WERI-Rb-1 (cell line): ENCODE data around the gene FBXL14.

ENCODE experiments used
- DNase-seq: peaks from one replicate; pipeline ENCODE4 v3.0.0-alpha.2; 2020
- H3K27ac ChIP-seq: fragments of 250-450 bp; sonication (Bioruptor Pico); 2 replicates; pipeline ENCODE4 v1.5.1; 2020; ENCODE audit warnings: mild to moderate bottlenecking, moderate library complexity
- H3K27me3 ChIP-seq: fragments of 250-450 bp; sonication (Bioruptor Pico); 2 replicates; pipeline ENCODE4 v1.5.1; 2021; ENCODE audit warnings: mild to moderate bottlenecking, low read depth, moderate library complexity; ENCODE audit not compliant: insufficient read depth, severe bottlenecking
- H3K36me3 ChIP-seq: fragments of 250-450 bp; sonication (Bioruptor Pico); 2 replicates; pipeline ENCODE4 v1.5.1; 2020; ENCODE audit warnings: mild to moderate bottlenecking, moderate library complexity
- H3K4me3 ChIP-seq: 2 replicates; pipeline ENCODE4 v1.5.1; 2011; ENCODE audit warnings: low read depth, mild to moderate bottlenecking, control low read depth, low read length
- H3K9me3 ChIP-seq: fragments of 250-450 bp; sonication (Bioruptor Pico); 2 replicates; pipeline ENCODE4 v1.5.1; 2021; ENCODE audit warnings: mild to moderate bottlenecking, moderate library complexity; ENCODE audit not compliant: severe bottlenecking
- TF ChIP-seq, protein P1 (sequence below): IDR thresholded peaks from 2 replicates; pipeline ENCODE4 v1.5.1; 2011; ENCODE audit warnings: low read depth, mild to moderate bottlenecking, control low read depth, inconsistent platforms, low read length

Gene FBXL14

DNA sequence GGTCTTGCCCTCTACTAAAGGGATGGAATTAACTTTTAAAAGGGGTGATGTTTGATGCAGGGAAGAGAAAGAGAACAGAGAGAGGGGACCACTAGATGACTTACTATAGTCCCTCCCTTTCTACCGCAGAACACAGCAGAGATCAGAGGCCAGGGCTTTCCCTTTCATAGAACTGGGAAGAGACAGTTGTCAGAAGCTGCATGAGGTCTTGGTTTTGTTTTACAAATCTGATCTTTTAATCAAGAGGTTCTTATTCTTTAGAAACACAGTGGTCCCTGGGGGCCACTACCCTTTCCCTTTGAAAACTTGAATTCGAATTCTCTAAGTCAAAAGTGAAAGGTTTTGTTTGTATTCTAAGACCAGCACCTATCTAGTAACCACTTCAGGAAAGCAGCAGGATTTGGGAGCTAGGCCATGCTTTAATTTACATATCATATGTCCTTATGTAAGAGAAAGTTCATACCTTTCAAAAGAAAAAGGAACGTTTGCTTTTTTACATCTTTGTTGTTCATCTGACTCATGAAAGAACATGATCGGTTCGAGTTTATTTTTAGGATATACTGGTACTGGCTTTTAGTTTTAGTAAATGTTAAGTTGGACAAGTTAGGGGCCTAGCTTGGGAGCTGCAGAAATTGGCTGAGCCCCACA is 6.3 kb downstream of the FBXL14 start:
- no peak for DNase-seq
- Histone ChIP-seq H3K27me3 (peaks cover under 1% of the 10 kb centered on the region), H3K27ac (no peak overlapping the region), H3K9me3 (no peaks in the 10 kb centered on the region), H3K4me3 (no peak overlapping the region), H3K36me3 (peaks cover 7% of the 10 kb centered on the region)
- TF ChIP-seq, protein P1, sequence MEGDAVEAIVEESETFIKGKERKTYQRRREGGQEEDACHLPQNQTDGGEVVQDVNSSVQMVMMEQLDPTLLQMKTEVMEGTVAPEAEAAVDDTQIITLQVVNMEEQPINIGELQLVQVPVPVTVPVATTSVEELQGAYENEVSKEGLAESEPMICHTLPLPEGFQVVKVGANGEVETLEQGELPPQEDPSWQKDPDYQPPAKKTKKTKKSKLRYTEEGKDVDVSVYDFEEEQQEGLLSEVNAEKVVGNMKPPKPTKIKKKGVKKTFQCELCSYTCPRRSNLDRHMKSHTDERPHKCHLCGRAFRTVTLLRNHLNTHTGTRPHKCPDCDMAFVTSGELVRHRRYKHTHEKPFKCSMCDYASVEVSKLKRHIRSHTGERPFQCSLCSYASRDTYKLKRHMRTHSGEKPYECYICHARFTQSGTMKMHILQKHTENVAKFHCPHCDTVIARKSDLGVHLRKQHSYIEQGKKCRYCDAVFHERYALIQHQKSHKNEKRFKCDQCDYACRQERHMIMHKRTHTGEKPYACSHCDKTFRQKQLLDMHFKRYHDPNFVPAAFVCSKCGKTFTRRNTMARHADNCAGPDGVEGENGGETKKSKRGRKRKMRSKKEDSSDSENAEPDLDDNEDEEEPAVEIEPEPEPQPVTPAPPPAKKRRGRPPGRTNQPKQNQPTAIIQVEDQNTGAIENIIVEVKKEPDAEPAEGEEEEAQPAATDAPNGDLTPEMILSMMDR: no peak

DNA sequence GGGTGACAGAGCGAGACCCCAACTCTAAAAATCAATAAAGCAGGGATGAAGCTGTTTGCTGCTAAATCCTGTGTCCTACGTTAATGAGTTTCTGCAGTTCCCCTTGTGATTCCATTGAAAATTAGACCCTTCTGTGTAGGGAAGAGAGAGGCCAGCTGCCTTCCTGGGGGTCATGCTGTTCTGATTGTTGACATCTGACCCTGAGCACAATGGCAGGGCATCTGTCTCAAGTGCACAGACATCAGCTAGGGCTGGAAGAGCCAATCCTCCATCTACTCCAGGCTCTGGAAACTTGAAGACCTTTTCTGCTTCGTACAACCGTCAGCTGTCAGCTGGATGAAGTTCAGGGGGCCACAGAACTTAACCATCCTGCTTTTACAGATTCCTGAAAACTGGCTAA is 10.1 kb downstream of the FBXL14 start:
- Histone ChIP-seq H3K27me3 (peaks cover 7% of the 10 kb centered on the region), H3K9me3 (no peaks in the 10 kb centered on the region), H3K4me3 (no peak overlapping the region), H3K27ac (no peak overlapping the region), H3K36me3 (no peaks in the 10 kb centered on the region)
- TF ChIP-seq, protein P1: no peak
- DNase-seq: no peak

DNA sequence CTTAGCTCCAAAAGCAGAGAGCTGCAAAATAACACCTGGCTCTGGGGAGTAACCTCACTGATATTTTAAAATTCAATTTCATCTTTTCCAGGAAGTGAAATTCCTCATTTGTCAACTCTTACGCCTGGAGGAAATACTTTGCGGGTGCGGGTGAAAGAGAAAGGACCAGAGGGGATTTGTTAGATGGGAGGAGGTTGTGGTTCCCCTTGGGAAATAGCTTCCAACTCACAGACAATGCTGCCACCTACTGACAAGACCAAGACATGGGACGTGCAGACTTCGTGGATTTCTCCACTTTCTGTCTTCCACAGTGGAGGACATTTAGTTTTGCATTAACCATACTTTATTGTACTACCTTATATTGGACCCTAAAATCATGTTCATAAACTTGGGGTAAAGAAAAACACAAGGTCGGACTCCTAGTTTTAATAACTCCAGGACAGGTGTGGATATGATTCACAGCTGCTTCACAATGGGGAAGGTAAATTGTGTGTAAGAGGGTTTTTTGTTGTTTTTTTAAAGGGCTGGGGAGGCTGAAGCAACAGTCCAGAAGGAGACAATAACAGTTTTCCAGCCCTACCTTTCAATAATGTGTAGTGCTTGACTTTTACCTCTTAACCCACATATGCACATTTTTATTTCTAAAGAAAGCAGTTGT is 10.8 kb downstream of the FBXL14 start:
- Histone ChIP-seq H3K27me3 (peaks cover 11% of the 10 kb centered on the region), H3K9me3 (no peaks in the 10 kb centered on the region), H3K36me3 (no peaks in the 10 kb centered on the region), H3K4me3 (no peak overlapping the region), H3K27ac (no peak overlapping the region)
- TF ChIP-seq, protein P1: peak; percentile 86
- DNase-seq: peak; percentile 75

DNA sequence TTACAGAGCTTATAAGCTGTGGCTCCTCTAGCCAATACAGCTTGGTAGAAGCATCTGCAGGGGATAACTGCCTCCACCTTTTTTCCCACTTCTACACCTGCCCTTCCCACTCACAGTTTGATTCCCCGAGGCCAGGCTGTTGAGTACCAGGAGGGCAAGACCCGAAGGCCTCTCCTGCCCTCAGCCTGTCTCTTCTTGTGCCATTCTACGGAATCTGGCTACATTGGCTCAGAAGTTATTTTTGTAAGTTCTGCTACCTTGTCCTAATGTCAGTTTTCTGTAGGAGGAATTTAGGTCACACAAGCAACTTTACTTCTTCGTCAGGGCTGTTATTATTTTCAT is 11.7 kb downstream of the FBXL14 start:
- H3K27ac ChIP-seq: no peak overlapping the region
- no peak overlapping the region for H3K4me3 ChIP-seq
- DNase-seq: no peak
- peaks cover 11% of the 10 kb centered on the region for H3K27me3 ChIP-seq
- TF ChIP-seq, protein P1: no peak
- no peaks in the 10 kb centered on the region for H3K9me3 ChIP-seq
- no peaks in the 10 kb centered on the region for H3K36me3 ChIP-seq

DNA sequence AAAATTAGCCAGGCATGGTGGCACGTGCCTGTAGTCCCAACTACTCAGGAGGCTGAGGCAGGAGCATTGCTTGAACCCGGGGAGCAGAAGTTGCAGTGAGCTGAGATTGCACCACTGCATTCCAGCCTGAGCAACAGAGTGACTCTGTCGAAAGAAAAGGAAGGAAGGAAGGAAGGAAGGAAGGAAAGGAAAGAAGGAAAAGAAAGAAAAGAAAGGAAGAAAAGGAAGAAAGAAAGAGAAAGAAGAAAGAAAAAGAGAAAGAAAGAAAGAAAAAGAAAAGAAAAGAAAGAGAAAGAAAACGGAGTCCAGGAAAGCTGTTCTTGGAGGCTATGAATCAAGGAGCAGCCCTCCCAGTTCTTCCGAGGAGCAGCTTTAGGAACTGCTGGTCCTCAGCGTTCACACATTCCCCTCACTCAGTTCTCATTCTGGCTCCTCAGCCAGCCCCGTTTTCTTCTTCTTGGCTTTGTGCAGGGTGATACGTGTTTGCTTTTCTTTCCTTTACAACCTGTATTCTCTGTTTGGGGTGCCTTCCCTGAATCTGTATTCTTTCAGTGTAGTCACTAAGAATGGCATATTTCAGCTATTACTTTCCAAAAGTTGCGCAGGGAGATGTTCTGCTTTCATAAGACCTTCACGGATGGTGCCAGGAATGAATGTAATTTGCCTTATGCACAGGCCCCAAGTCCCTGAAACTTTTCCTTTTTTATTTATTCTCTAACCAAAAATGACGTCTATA is 12.2 kb downstream of the FBXL14 start:
- TF ChIP-seq, protein P1: no peak
- no peak for DNase-seq
- no peak overlapping the region for H3K27ac ChIP-seq
- H3K27me3 ChIP-seq: peaks cover 11% of the 10 kb centered on the region
- H3K9me3 ChIP-seq: no peaks in the 10 kb centered on the region
- no peak overlapping the region for H3K4me3 ChIP-seq
- H3K36me3 ChIP-seq: no peaks in the 10 kb centered on the region
